ENCODE data around the gene RPL37A. TPM values are rescaled to one million over a fixed set of nuclear protein-coding genes. Genes with fewer than 3 reads are reported as not detected.
A peak's percentile ranks its signal among the peaks of the same experiment; 100 is the strongest.

The RPL37A gene
- total RNA-seq, 4 donors from 2014 or later, result 59.1 to 1,456 (median 761) TPM

GRCh38 chr2:216539120-216539519, 40.5 kb downstream of the RPL37A start:
- DNase-seq, result no peak
- H3K36me3 ChIP-seq, result no peaks in the 10 kb centered on the region
- H3K27me3 ChIP-seq, result no peaks in the 10 kb centered on the region
- WGBS, 2 donors (ENCODE audit: low coverage in 1 of 2), result 92 to 100% methylated on average over 3 to 4 of the region's 4 CpGs
- H3K4me3 ChIP-seq, result no peak overlapping the region
- in situ Hi-C loops (cut with MboI; ENCODE audit: low pct_ligation_motif_present in 1 of 4, low pct_unique_long_range_greater_than_20kb in 1 of 4, low sequenced_read_pairs in 3 of 4), result no loop called here
- TF ChIP-seq POLR2AphosphoS5 (IDR thresholded peaks at IDR 0.05), result no peak
- TF ChIP-seq EP300 (IDR thresholded peaks at IDR 0.05; ENCODE audit: low read depth), result no peak
- TF ChIP-seq POLR2A (IDR thresholded peaks at IDR 0.05), result no peak
- TF ChIP-seq, protein P1, sequence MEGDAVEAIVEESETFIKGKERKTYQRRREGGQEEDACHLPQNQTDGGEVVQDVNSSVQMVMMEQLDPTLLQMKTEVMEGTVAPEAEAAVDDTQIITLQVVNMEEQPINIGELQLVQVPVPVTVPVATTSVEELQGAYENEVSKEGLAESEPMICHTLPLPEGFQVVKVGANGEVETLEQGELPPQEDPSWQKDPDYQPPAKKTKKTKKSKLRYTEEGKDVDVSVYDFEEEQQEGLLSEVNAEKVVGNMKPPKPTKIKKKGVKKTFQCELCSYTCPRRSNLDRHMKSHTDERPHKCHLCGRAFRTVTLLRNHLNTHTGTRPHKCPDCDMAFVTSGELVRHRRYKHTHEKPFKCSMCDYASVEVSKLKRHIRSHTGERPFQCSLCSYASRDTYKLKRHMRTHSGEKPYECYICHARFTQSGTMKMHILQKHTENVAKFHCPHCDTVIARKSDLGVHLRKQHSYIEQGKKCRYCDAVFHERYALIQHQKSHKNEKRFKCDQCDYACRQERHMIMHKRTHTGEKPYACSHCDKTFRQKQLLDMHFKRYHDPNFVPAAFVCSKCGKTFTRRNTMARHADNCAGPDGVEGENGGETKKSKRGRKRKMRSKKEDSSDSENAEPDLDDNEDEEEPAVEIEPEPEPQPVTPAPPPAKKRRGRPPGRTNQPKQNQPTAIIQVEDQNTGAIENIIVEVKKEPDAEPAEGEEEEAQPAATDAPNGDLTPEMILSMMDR (IDR thresholded peaks at IDR 0.05), result no peak
- H3K9me3 ChIP-seq, result no peaks in the 10 kb centered on the region
- H3K27ac ChIP-seq, result no peak overlapping the region
- H3K4me1 ChIP-seq, result peaks cover 8 to 20% (median 16%) of the 10 kb centered on the region in 4 donors
- intact Hi-C loops (cut with DNase I; ENCODE audit: low total_unique reads), result no loop called here

GRCh38 chr2:216539791-216540241, 41.2 kb downstream of the RPL37A start:
- TF ChIP-seq, protein P1 (IDR thresholded peaks at IDR 0.05), result no peak
- TF ChIP-seq POLR2AphosphoS5 (IDR thresholded peaks at IDR 0.05) (peak in 1 of 3 donors; percentile 7), POLR2A (IDR thresholded peaks at IDR 0.05) (no peak)
- Histone ChIP-seq H3K27me3 (no peaks in the 10 kb centered on the region), H3K4me3 (no peak overlapping the region), H3K27ac (peak overlapping the region in 3 of 4 donors; percentile 15 to 34 (median 22)), H3K36me3 (no peaks in the 10 kb centered on the region), H3K9me3 (no peaks in the 10 kb centered on the region), H3K4me1 (peaks cover 8 to 20% (median 16%) of the 10 kb centered on the region in 4 donors)
- intact Hi-C loops (cut with DNase I; ENCODE audit: low total_unique reads), result no loop called here
- peak; percentile 75 for DNase-seq
- in situ Hi-C loops (cut with MboI; ENCODE audit: low pct_ligation_motif_present in 1 of 4, low pct_unique_long_range_greater_than_20kb in 1 of 4, low sequenced_read_pairs in 3 of 4), result no loop called here
- WGBS, 2 donors (ENCODE audit: low coverage in 1 of 2), result 32 to 34% methylated on average over 2 to 4 of the region's 4 CpGs

- no peak for DNase-seq
- WGBS, 2 donors (ENCODE audit: low coverage in 1 of 2), result 60 to 84% methylated on average over 1 to 6 of the region's 6 CpGs
- in situ Hi-C loops (cut with MboI; ENCODE audit: low pct_ligation_motif_present in 1 of 4, low pct_unique_long_range_greater_than_20kb in 1 of 4, low sequenced_read_pairs in 3 of 4) (no loop called here), intact Hi-C loops (cut with DNase I; ENCODE audit: low total_unique reads) (no loop called here)
- Histone ChIP-seq H3K4me1 (peaks cover 6 to 17% (median 9%) of the 10 kb centered on the region in 4 donors), H3K4me3 (no peak overlapping the region), H3K27ac (no peak overlapping the region), H3K9me3 (no peaks in the 10 kb centered on the region), H3K36me3 (no peaks in the 10 kb centered on the region), H3K27me3 (no peaks in the 10 kb centered on the region)
- TF ChIP-seq EP300 (IDR thresholded peaks at IDR 0.05; ENCODE audit: low read depth) (no peak), POLR2A (IDR thresholded peaks at IDR 0.05) (no peak), POLR2AphosphoS5 (IDR thresholded peaks at IDR 0.05) (no peak)
- TF ChIP-seq, protein P1 (IDR thresholded peaks at IDR 0.05), result no peak
These were observed 42.3 kb downstream of the RPL37A start for GRCh38 chr2:216540920-216541319.

- Histone ChIP-seq H3K9me3 (no peaks in the 10 kb centered on the region), H3K4me1 (peaks cover 6 to 16% (median 9%) of the 10 kb centered on the region in 4 donors), H3K36me3 (no peaks in the 10 kb centered on the region), H3K4me3 (no peak overlapping the region), H3K27ac (no peak overlapping the region), H3K27me3 (no peaks in the 10 kb centered on the region)
- intact Hi-C loops (cut with DNase I; ENCODE audit: low total_unique reads), result no loop called here
- no peak for DNase-seq
- 75 to 79% methylated on average over 2 to 3 of the region's 3 CpGs for WGBS, 2 donors (ENCODE audit: low coverage in 1 of 2)
- in situ Hi-C loops (cut with MboI; ENCODE audit: low pct_ligation_motif_present in 1 of 4, low pct_unique_long_range_greater_than_20kb in 1 of 4, low sequenced_read_pairs in 3 of 4), result no loop called here
- TF ChIP-seq POLR2AphosphoS5 (IDR thresholded peaks at IDR 0.05) (no peak), POLR2A (IDR thresholded peaks at IDR 0.05) (no peak), EP300 (IDR thresholded peaks at IDR 0.05; ENCODE audit: low read depth) (no peak)
- TF ChIP-seq, protein P1 (IDR thresholded peaks at IDR 0.05), result no peak
These were observed 42.9 kb downstream of the RPL37A start for GRCh38 chr2:216541505-216541904.
